Calu3 (cell line): Measurements from ENCODE around the gene DCUN1D4. TPM values are rescaled to one million over a fixed set of nuclear protein-coding genes. Genes with fewer than 3 reads are reported as not detected.

Experiments used
- BruUV-seq: library from RNA; stranded (reverse); fragments of 400-500 nt; replicated peaks from 2 replicates; lab custom pipeline; 2021; lab: Mats Ljungman, UMichigan
- CTCF ChIA-PET: fragments of 300-600 bp; sonication (Branson Sonifier 250); formaldehyde crosslinking; loops from one replicate; lab custom pipeline; 2022; ENCODE audit warnings: antibody characterized with exemption; lab: Charles Lee
- DNase-seq: peaks from one replicate; pipeline ENCODE4 v3.0.0; 2022
- H3K27ac Mint-ChIP-seq: one replicate; pipeline ENCODE4 v1.8.0; 2022; ENCODE audit warnings: mixed read lengths; ENCODE audit not compliant: unreplicated experiment
- H3K27me3 Mint-ChIP-seq: one replicate; pipeline ENCODE4 v1.8.0; 2022; ENCODE audit warnings: mixed read lengths; ENCODE audit not compliant: unreplicated experiment
- H3K36me3 Mint-ChIP-seq: one replicate; pipeline ENCODE4 v1.8.0; 2022; ENCODE audit warnings: mild to moderate bottlenecking, moderate library complexity, mixed read lengths; ENCODE audit not compliant: insufficient read depth, unreplicated experiment
- H3K4me1 Mint-ChIP-seq: one replicate; pipeline ENCODE4 v1.8.0; 2022; ENCODE audit warnings: mild to moderate bottlenecking, low read depth, mixed read lengths; ENCODE audit not compliant: unreplicated experiment
- H3K4me3 Mint-ChIP-seq: one replicate; pipeline ENCODE4 v1.8.0; 2022; ENCODE audit warnings: mild to moderate bottlenecking, low read depth, moderate library complexity, mixed read lengths; ENCODE audit not compliant: unreplicated experiment
- H3K9me3 Mint-ChIP-seq: one replicate; pipeline ENCODE4 v1.8.0; 2022; ENCODE audit warnings: low read depth, mixed read lengths; ENCODE audit not compliant: unreplicated experiment
- CTCF ChIP-seq: fragments of 200-600 bp; IDR thresholded peaks from one replicate; pipeline ENCODE4 v1.8.0; 2022; ENCODE audit warnings: antibody characterized with exemption; ENCODE audit not compliant: unreplicated experiment
- intact Hi-C: fragments of 100-400 bp; cut with micrococcal nuclease; formaldehyde crosslinking; loops from one replicate; pipeline ENCODE4 v1.10.0; 2022; ENCODE audit not compliant: unreplicated experiment
- total RNA-seq: library from RNA; stranded (reverse); gene quantifications from 2 replicates; pipeline ENCODE4 v1.2.3, GENCODE V29; 2022

Gene DCUN1D4
- total RNA-seq, 1 experiment from 2014 or later, result 40.3 TPM

GRCh38 chr4:51906167-51906958 lies 63.4 kb downstream of the DCUN1D4 start:
- H3K36me3 Mint-ChIP-seq, result peaks cover 17% of the 10 kb centered on the region
- no peak for TF ChIP-seq CTCF
- intact Hi-C loops, result no loop called here
- no peaks in the 10 kb centered on the region for H3K9me3 Mint-ChIP-seq
- H3K27me3 Mint-ChIP-seq, result no peaks in the 10 kb centered on the region
- CTCF ChIA-PET, result no interaction called here
- DNase-seq, result peak; percentile 8
- H3K4me3 Mint-ChIP-seq, result no peak overlapping the region
- H3K4me1 Mint-ChIP-seq, result peaks cover 25% of the 10 kb centered on the region
- no TSS peak for BruUV-seq
- peak overlapping the region; percentile 82 for H3K27ac Mint-ChIP-seq

- no peaks in the 10 kb centered on the region for H3K27me3 Mint-ChIP-seq
- no peak for DNase-seq
- H3K4me1 Mint-ChIP-seq, result peaks cover 25% of the 10 kb centered on the region
- no peaks in the 10 kb centered on the region for H3K9me3 Mint-ChIP-seq
- H3K4me3 Mint-ChIP-seq, result no peak overlapping the region
- peaks cover 16% of the 10 kb centered on the region for H3K36me3 Mint-ChIP-seq
- CTCF ChIA-PET, result no interaction called here
- no peak for TF ChIP-seq CTCF
- intact Hi-C loops, result no loop called here
- H3K27ac Mint-ChIP-seq, result no peak overlapping the region
- no TSS peak for BruUV-seq
These were observed 64.2 kb downstream of the DCUN1D4 start for GRCh38 chr4:51907006-51907669.

GRCh38 chr4:51909236-51909703 lies 66.3 kb downstream of the DCUN1D4 start:
- peaks cover 25% of the 10 kb centered on the region for H3K4me1 Mint-ChIP-seq
- TF ChIP-seq CTCF, result no peak
- no peaks in the 10 kb centered on the region for H3K9me3 Mint-ChIP-seq
- CTCF ChIA-PET, result no interaction called here
- H3K27me3 Mint-ChIP-seq, result no peaks in the 10 kb centered on the region
- no TSS peak for BruUV-seq
- H3K36me3 Mint-ChIP-seq, result peaks cover 17% of the 10 kb centered on the region
- DNase-seq, result peak; percentile 51
- intact Hi-C loops, result no loop called here
- H3K4me3 Mint-ChIP-seq, result no peak overlapping the region
- H3K27ac Mint-ChIP-seq, result peak overlapping the region; percentile 36

GRCh38 chr4:51918251-51918650 lies 75.3 kb downstream of the DCUN1D4 start:
- intact Hi-C loops, result no loop called here
- no peaks in the 10 kb centered on the region for H3K9me3 Mint-ChIP-seq
- BruUV-seq, result no TSS peak

More at GRCh38 chr4:51918251-51918650, 75.3 kb downstream of the DCUN1D4 start:
- Mint-ChIP-seq H3K4me3 (no peak overlapping the region), H3K4me1 (no peaks in the 10 kb centered on the region), H3K36me3 (peaks cover under 1% of the 10 kb centered on the region), H3K27me3 (no peaks in the 10 kb centered on the region), H3K27ac (no peak overlapping the region)
- CTCF ChIA-PET, result no interaction called here
- TF ChIP-seq CTCF, result no peak
- no peak for DNase-seq
